SK-N-SH (cell line): Measurements from ENCODE around the gene ACOX2. TPM values are rescaled to one million over a fixed set of nuclear protein-coding genes. Genes with fewer than 3 reads are reported as not detected.

Experiments
- CTCF ChIA-PET: fragments of 300-600, 350-600 bp; formaldehyde crosslinking; extraction: SDS; loops from one replicate; lab custom pipeline; 2021; lab: Yijun Ruan, JAX
- POLR2A ChIA-PET: fragments of 350-600 bp; sonication (Branson Sonifier 250); formaldehyde crosslinking; extraction: SDS; loops from one replicate; lab custom pipeline; 2020; ENCODE audit warnings: antibody characterized with exemption, inconsistent platforms; lab: Yijun Ruan, JAX
- DNase-seq: peaks from one replicate; pipeline ENCODE4 v3.0.0; 2012
- H2AFZ ChIP-seq: fragments of 200-600 bp; sonication (generic); 2 replicates; pipeline ENCODE4 v1.8.1; 2016; ENCODE audit warnings: antibody characterized with exemption, mild to moderate bottlenecking, low read depth
- H3F3A ChIP-seq: fragments of 200-600 bp; sonication (generic); replicated peaks from 2 replicates; pipeline ENCODE3; 2016; ENCODE audit warnings: antibody characterized with exemption, mild to moderate bottlenecking; ENCODE audit not compliant: insufficient read depth
- H3K27ac ChIP-seq, 2 experiments: fragments of 200-500 bp in 1 of 2; fragments of 200-600 bp in 1 of 2; sonication (Bioruptor generic) in 1 of 2; sonication (generic), shearing (Covaris generic) in 1 of 2; 2 replicates each; pipeline versions ENCODE4 v1.5.1 to v1.6.1; 2014 to 2016; ENCODE audit warnings: low read depth in 2 of 2, inconsistent platforms in 1 of 2, low read length in 1 of 2, mild to moderate bottlenecking in 1 of 2, mixed read lengths in 1 of 2
- H3K27me3 ChIP-seq: fragments of 200-600 bp; sonication (generic), shearing (Covaris generic); 2 replicates; pipeline ENCODE4 v1.6.1; 2016; ENCODE audit warnings: mixed run types; ENCODE audit not compliant: insufficient read depth
- H3K36me3 ChIP-seq, 2 experiments: fragments of 200-500 bp in 1 of 2; fragments of 200-600 bp in 1 of 2; sonication (Bioruptor generic) in 1 of 2; sonication (generic) in 1 of 2; replicated peaks in 1 of 2; 2 replicates each; pipeline versions ENCODE3 to v1.5.1; 2014 to 2016; ENCODE audit warnings: low read length in 1 of 2, mild to moderate bottlenecking in 1 of 2; ENCODE audit not compliant: insufficient read depth in 2 of 2, control insufficient read depth in 1 of 2
- H3K4me1 ChIP-seq, 2 experiments: fragments of 200-500 bp in 1 of 2; fragments of 200-600 bp in 1 of 2; sonication (Bioruptor generic) in 1 of 2; sonication (generic), shearing (Covaris generic) in 1 of 2; 2 replicates each; pipeline versions ENCODE4 v1.5.1 to v1.6.1; 2014 to 2016; ENCODE audit warnings: low read depth in 1 of 2, low read length in 1 of 2, mixed run types in 1 of 2; ENCODE audit not compliant: insufficient read depth in 2 of 2, control insufficient read depth in 1 of 2
- H3K4me2 ChIP-seq: fragments of 200-600 bp; sonication (generic), shearing (Covaris generic); 2 replicates; pipeline ENCODE4 v1.6.1; 2017; ENCODE audit warnings: mixed run types
- H3K4me3 ChIP-seq, 2 experiments: fragments of 200-500 bp in 1 of 2; fragments of 200-600 bp in 1 of 2; sonication (Bioruptor generic) in 1 of 2; sonication (generic), shearing (Covaris generic) in 1 of 2; 2 replicates each; pipeline versions ENCODE4 v1.5.1 to v1.8.1; 2014 to 2016; ENCODE audit warnings: low read depth in 2 of 2, inconsistent platforms in 1 of 2, low read length in 1 of 2, mild to moderate bottlenecking in 1 of 2, mixed read lengths in 1 of 2, moderate library complexity in 1 of 2
- H3K79me2 ChIP-seq: fragments of 200-600 bp; sonication (generic); 2 replicates; pipeline ENCODE4 v1.8.1; 2017; ENCODE audit warnings: mild to moderate bottlenecking; ENCODE audit not compliant: insufficient read depth
- H3K9ac ChIP-seq: fragments of 200-600 bp; sonication (generic); 2 replicates; pipeline ENCODE4 v1.6.1; 2017; ENCODE audit warnings: mixed run types
- H3K9me2 ChIP-seq: fragments of 200-600 bp; sonication (generic); 2 replicates; pipeline ENCODE4 v1.6.1; 2017; ENCODE audit warnings: mixed run types
- H3K9me3 ChIP-seq: fragments of 200-600 bp; sonication (generic); 2 replicates; pipeline ENCODE4 v1.6.1; 2017; ENCODE audit warnings: mixed run types, mild to moderate bottlenecking, moderate library complexity
- H4K20me1 ChIP-seq: fragments of 200-600 bp; sonication (generic); 2 replicates; pipeline ENCODE4 v1.6.1; 2017; ENCODE audit warnings: mild to moderate bottlenecking, mixed run types; ENCODE audit not compliant: insufficient read depth
- CHD2 ChIP-seq: fragments of 150-350 bp; IDR thresholded peaks from 2 replicates; pipeline ENCODE4 v1.6.1; 2018; ENCODE audit warnings: low read length; ENCODE audit not compliant: partially characterized antibody
- FOSL2 ChIP-seq: IDR thresholded peaks from 2 replicates; pipeline ENCODE4 v1.4.0; 2012; ENCODE audit warnings: low read depth, mild to moderate bottlenecking, moderate library complexity, borderline replicate concordance
- FOXJ3 ChIP-seq: sonication (generic); formaldehyde crosslinking; IDR thresholded peaks from 2 replicates; pipeline ENCODE4 v1.5.1; 2020; ENCODE audit warnings: mild to moderate bottlenecking, missing genetic modification reagents
- FOXM1 ChIP-seq: IDR thresholded peaks from 2 replicates; pipeline ENCODE4 v1.4.0; 2012; ENCODE audit warnings: low read depth, mild to moderate bottlenecking
- GATA2 ChIP-seq: sonication (generic); formaldehyde crosslinking; IDR thresholded peaks from 2 replicates; pipeline ENCODE4 v1.5.0; 2020; ENCODE audit warnings: mild to moderate bottlenecking, missing genetic modification reagents
- JUND ChIP-seq: IDR thresholded peaks from 2 replicates; pipeline ENCODE4 v1.4.0; 2012
- MEF2A ChIP-seq: IDR thresholded peaks from 2 replicates; pipeline ENCODE4 v1.4.0; 2012; ENCODE audit warnings: low read depth, borderline replicate concordance
- MXI1 ChIP-seq: IDR thresholded peaks from 2 replicates; pipeline ENCODE4 v1.6.1; 2012; ENCODE audit warnings: mild to moderate bottlenecking, low read depth, low read length, improper control_type of control experiment
- NFIC ChIP-seq: IDR thresholded peaks from 2 replicates; pipeline ENCODE4 v1.4.0; 2012; ENCODE audit warnings: borderline replicate concordance
- NRF1 ChIP-seq: IDR thresholded peaks from 2 replicates; pipeline ENCODE4 v1.6.1; 2012; ENCODE audit warnings: low read depth, mild to moderate bottlenecking, low read length
- POLR2AphosphoS5 ChIP-seq: IDR thresholded peaks from 2 replicates; pipeline ENCODE4 v1.6.1; 2012; ENCODE audit warnings: low read depth, low read length
- RAD21 ChIP-seq: IDR thresholded peaks from 2 replicates; pipeline ENCODE4 v1.6.1; 2012; ENCODE audit warnings: mild to moderate bottlenecking, low read length
- RFX5 ChIP-seq: IDR thresholded peaks from 2 replicates; pipeline ENCODE4 v1.6.1; 2012; ENCODE audit warnings: mild to moderate bottlenecking, improper control_type of control experiment, low read length
- TCF12 ChIP-seq: IDR thresholded peaks from 2 replicates; pipeline ENCODE4 v1.4.0; 2012
- YY1 ChIP-seq: IDR thresholded peaks from 2 replicates; pipeline ENCODE4 v1.4.0; 2012; ENCODE audit warnings: low read depth, mild to moderate bottlenecking
- WGBS: methylation state at CpG from one replicate; pipeline ENCODE4 v1.1.6; 2017; ENCODE audit warnings: low lambda C conversion rate; 5-methylcytosine and 5-hydroxymethylcytosine counted together
- polyA plus RNA-seq, 3 experiments: library from polyadenylated mRNA; depleted of rRNA; stranded (reverse); fragments of >200 nt; gene quantifications; 2 replicates each; pipeline ENCODE4 v1.2.3, GENCODE V29; 2012
- TF ChIP-seq, protein P1 (sequence below): IDR thresholded peaks from 2 replicates; pipeline ENCODE4; 2012
- TF ChIP-seq, protein P2 (sequence below): fragments of 150-350 bp; IDR thresholded peaks from 2 replicates; pipeline ENCODE4 v1.6.1; 2016; ENCODE audit warnings: mild to moderate bottlenecking, low read depth, low read length
- TF ChIP-seq, protein P3 (sequence below): IDR thresholded peaks from 2 replicates; pipeline ENCODE4 v1.4.0; 2012; ENCODE audit warnings: low read depth
- TF ChIP-seq, protein P4 (sequence below): IDR thresholded peaks from 2 replicates; pipeline ENCODE4 v1.6.1; 2012; ENCODE audit warnings: mild to moderate bottlenecking, low read depth, low read length, moderate library complexity
- TF ChIP-seq, protein P5 (sequence below): IDR thresholded peaks from 2 replicates; pipeline ENCODE4 v1.4.0; 2012; ENCODE audit warnings: low read depth, borderline replicate concordance

The ACOX2 gene
- polyA plus RNA-seq, 1 of the 3 experiments (the other 2 are of a cell fraction), result 9.0 TPM

DNA sequence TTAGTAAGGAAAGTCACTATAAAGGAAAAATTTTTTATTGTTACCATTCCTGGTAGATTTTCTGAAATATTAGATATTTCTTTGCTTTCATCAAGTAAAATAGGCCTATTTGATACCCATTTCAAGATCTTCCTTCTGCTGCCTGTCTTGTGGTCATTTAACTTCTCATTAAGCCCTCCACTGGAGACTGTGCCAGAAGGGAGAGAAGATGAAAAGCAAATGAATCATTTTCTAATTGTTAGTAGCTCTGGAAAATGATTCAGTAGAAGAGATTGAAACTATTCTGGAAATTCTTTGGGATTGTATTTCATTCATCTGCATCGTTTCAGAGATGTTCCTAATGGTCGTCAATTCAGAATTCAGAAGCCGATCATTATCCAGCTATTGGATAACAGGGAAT is 41.9 kb downstream of the ACOX2 start:
- DNase-seq, result no peak
- Histone ChIP-seq H3K4me1 (peaks cover 20 to 34% of the 10 kb centered on the region in 2 experiments; a peak in 3 of 4 replicates), H3K9me2 (no peaks in the 10 kb centered on the region)

More for the DNA sequence above, 41.9 kb downstream of the ACOX2 start:
- peak overlapping the region; percentile 85; the same call in 1 of the 2 replicates for H3K4me2 ChIP-seq
- 34% methylated on average over 3 of the region's 3 CpGs for WGBS
- no peak overlapping the region for H3K9ac ChIP-seq
- H3K27me3 ChIP-seq, result no peaks in the 10 kb centered on the region
- peak overlapping the region; percentile 16 to 21; a peak in 3 of 4 replicates for H3K27ac ChIP-seq
- CTCF ChIA-PET, result interaction anchor here (0.8 to 6.1 kb wide), 11 partner anchors 12 to 272 kb away, joined by 3 to 99 read pairs (median 4); partner anchors contain the start of genes ABHD6, ACOX2, HTD2 and RPP14
- no peaks in the 10 kb centered on the region for H3K9me3 ChIP-seq
- no peak overlapping the region for H3K4me3 ChIP-seq
- H2AFZ ChIP-seq, result no peak overlapping the region
- peaks cover 24% of the 10 kb centered on the region; the same call in 1 of the 2 replicates for H4K20me1 ChIP-seq
- H3K79me2 ChIP-seq, result peaks cover 77% of the 10 kb centered on the region
- TF ChIP-seq FOSL2, result peak; percentile 40; the same call in 1 of the 2 replicates
- peak; percentile 51 for TF ChIP-seq JUND
- TF ChIP-seq NRF1, result no peak
- no peak for TF ChIP-seq FOXM1
- TF ChIP-seq, protein P1, sequence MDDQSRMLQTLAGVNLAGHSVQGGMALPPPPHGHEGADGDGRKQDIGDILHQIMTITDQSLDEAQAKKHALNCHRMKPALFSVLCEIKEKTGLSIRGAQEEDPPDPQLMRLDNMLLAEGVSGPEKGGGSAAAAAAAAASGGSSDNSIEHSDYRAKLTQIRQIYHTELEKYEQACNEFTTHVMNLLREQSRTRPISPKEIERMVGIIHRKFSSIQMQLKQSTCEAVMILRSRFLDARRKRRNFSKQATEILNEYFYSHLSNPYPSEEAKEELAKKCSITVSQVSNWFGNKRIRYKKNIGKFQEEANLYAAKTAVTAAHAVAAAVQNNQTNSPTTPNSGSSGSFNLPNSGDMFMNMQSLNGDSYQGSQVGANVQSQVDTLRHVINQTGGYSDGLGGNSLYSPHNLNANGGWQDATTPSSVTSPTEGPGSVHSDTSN, result no peak
- peak; percentile 43; the same call in 1 of the 2 replicates for TF ChIP-seq NFIC
- peak; percentile 53; the same call in 1 of the 2 replicates for TF ChIP-seq TCF12
- TF ChIP-seq CHD2, result no peak
- TF ChIP-seq MEF2A, result no peak
- TF ChIP-seq, protein P2, sequence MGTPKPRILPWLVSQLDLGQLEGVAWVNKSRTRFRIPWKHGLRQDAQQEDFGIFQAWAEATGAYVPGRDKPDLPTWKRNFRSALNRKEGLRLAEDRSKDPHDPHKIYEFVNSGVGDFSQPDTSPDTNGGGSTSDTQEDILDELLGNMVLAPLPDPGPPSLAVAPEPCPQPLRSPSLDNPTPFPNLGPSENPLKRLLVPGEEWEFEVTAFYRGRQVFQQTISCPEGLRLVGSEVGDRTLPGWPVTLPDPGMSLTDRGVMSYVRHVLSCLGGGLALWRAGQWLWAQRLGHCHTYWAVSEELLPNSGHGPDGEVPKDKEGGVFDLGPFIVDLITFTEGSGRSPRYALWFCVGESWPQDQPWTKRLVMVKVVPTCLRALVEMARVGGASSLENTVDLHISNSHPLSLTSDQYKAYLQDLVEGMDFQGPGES, result no peak
- TF ChIP-seq YY1, result no peak
- TF ChIP-seq, protein P3, sequence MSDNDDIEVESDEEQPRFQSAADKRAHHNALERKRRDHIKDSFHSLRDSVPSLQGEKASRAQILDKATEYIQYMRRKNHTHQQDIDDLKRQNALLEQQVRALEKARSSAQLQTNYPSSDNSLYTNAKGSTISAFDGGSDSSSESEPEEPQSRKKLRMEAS, result no peak
- TF ChIP-seq RFX5, result no peak
- TF ChIP-seq, protein P4, sequence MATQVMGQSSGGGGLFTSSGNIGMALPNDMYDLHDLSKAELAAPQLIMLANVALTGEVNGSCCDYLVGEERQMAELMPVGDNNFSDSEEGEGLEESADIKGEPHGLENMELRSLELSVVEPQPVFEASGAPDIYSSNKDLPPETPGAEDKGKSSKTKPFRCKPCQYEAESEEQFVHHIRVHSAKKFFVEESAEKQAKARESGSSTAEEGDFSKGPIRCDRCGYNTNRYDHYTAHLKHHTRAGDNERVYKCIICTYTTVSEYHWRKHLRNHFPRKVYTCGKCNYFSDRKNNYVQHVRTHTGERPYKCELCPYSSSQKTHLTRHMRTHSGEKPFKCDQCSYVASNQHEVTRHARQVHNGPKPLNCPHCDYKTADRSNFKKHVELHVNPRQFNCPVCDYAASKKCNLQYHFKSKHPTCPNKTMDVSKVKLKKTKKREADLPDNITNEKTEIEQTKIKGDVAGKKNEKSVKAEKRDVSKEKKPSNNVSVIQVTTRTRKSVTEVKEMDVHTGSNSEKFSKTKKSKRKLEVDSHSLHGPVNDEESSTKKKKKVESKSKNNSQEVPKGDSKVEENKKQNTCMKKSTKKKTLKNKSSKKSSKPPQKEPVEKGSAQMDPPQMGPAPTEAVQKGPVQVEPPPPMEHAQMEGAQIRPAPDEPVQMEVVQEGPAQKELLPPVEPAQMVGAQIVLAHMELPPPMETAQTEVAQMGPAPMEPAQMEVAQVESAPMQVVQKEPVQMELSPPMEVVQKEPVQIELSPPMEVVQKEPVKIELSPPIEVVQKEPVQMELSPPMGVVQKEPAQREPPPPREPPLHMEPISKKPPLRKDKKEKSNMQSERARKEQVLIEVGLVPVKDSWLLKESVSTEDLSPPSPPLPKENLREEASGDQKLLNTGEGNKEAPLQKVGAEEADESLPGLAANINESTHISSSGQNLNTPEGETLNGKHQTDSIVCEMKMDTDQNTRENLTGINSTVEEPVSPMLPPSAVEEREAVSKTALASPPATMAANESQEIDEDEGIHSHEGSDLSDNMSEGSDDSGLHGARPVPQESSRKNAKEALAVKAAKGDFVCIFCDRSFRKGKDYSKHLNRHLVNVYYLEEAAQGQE, result no peak
- TF ChIP-seq, protein P5, sequence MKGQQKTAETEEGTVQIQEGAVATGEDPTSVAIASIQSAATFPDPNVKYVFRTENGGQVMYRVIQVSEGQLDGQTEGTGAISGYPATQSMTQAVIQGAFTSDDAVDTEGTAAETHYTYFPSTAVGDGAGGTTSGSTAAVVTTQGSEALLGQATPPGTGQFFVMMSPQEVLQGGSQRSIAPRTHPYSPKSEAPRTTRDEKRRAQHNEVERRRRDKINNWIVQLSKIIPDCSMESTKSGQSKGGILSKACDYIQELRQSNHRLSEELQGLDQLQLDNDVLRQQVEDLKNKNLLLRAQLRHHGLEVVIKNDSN, result no peak
- TF ChIP-seq POLR2AphosphoS5, result no peak
- no peak for TF ChIP-seq FOXJ3 (CRISPR knock-in tag)
- TF ChIP-seq MXI1, result no peak
- no peak for TF ChIP-seq GATA2
- no peak for TF ChIP-seq RAD21
- H3F3A ChIP-seq, result peaks cover 3% of the 10 kb centered on the region
- no peaks in the 10 kb centered on the region for H3K36me3 ChIP-seq
- POLR2A ChIA-PET, result interaction anchor here (0.8 kb wide), 1 partner anchor 189 kb away, joined by 3 read pairs; the partner anchor contains the start of genes HTD2 and RPP14
